Fibroblast of lung (primary cell): ENCODE measurements around the gene TUBGCP6. TPM values are rescaled to one million over a fixed set of nuclear protein-coding genes. Genes with fewer than 3 reads are reported as not detected.

Experiments used
- DNase-seq, 2 donors: peaks; one replicate each; pipeline versions ENCODE4 v3.0.0 to v3.0.0-alpha.2; 2010; ENCODE audit warnings: low read depth in 2 of 2
- H2AFZ ChIP-seq: 2 replicates; pipeline ENCODE4 v1.5.1; 2012; ENCODE audit warnings: low read length, control low read depth, inconsistent platforms
- H3K27ac ChIP-seq: 2 replicates; pipeline ENCODE4 v1.5.1; 2011; ENCODE audit warnings: low read length, control low read depth; ENCODE audit not compliant: insufficient read depth
- H3K27me3 ChIP-seq: 2 replicates; pipeline ENCODE4 v1.5.1; 2011; ENCODE audit warnings: mild to moderate bottlenecking, low read length; ENCODE audit not compliant: control insufficient read depth, insufficient read depth
- H3K36me3 ChIP-seq: 2 replicates; pipeline ENCODE4 v1.5.1; 2011; ENCODE audit warnings: low read length; ENCODE audit not compliant: control insufficient read depth, insufficient read depth
- H3K4me1 ChIP-seq: 2 replicates; pipeline ENCODE4 v1.5.1; 2011; ENCODE audit warnings: low read length; ENCODE audit not compliant: control insufficient read depth, insufficient read depth; ENCODE audit errors: extremely low read depth
- H3K4me2 ChIP-seq: 2 replicates; pipeline ENCODE4 v1.5.1; 2011; ENCODE audit warnings: low read length, control low read depth; ENCODE audit not compliant: insufficient read depth; ENCODE audit errors: extremely low read depth
- H3K4me3 ChIP-seq, 4 experiments: fragments of 200-600 bp in 1 of 4; sonication (generic) in 1 of 4; replicated peaks in 1 of 4; 2 replicates each; pipeline ENCODE4 v1.5.1; 2011 to 2016; ENCODE audit warnings: low read length in 4 of 4, low read depth in 3 of 4, mild to moderate bottlenecking in 3 of 4, control low read depth in 2 of 4, inconsistent platforms in 1 of 4, mixed read lengths in 1 of 4; ENCODE audit not compliant: insufficient read depth in 1 of 4; ENCODE audit errors: control extremely low read depth in 1 of 4
- H3K79me2 ChIP-seq: 2 replicates; pipeline ENCODE4 v1.5.1; 2012; ENCODE audit warnings: mild to moderate bottlenecking, low read length, inconsistent platforms; ENCODE audit not compliant: control insufficient read depth, insufficient read depth
- H3K9ac ChIP-seq: 2 replicates; pipeline ENCODE4 v1.5.1; 2011; ENCODE audit warnings: mild to moderate bottlenecking, low read length, control low read depth; ENCODE audit not compliant: insufficient read depth
- H3K9me3 ChIP-seq: 2 replicates; pipeline ENCODE4 v1.5.1; 2012; ENCODE audit warnings: low read depth, low read length; ENCODE audit not compliant: control insufficient read depth, insufficient read depth
- H4K20me1 ChIP-seq: 2 replicates; pipeline ENCODE4 v1.5.1; 2011; ENCODE audit warnings: low read length; ENCODE audit not compliant: control insufficient read depth, insufficient read depth; ENCODE audit errors: extremely low read depth
- CTCF ChIP-seq, 2 donors: IDR thresholded peaks in 1 of 2; conservative IDR thresholded peaks in 1 of 2; 1 replicate in 1 of 2; 2 replicates in 1 of 2; pipeline ENCODE4 v1.5.1; 2011 to 2012; ENCODE audit warnings: low read length in 2 of 2, control low read depth in 1 of 2, inconsistent platforms in 1 of 2, low read depth in 1 of 2, mild to moderate bottlenecking in 1 of 2
- EZH2 ChIP-seq: IDR thresholded peaks from 2 replicates; pipeline ENCODE4 v1.5.1; 2012; ENCODE audit warnings: low read length, control low read depth, mild to moderate bottlenecking; ENCODE audit errors: missing control alignments
- polyA plus RNA-seq, 2 donors: library from polyadenylated mRNA; depleted of rRNA in 1 of 2; stranded (reverse) in 1 of 2; unstranded in 1 of 2; fragments of >200 nt; gene quantifications; 2 replicates each; pipeline ENCODE4 v1.2.1, GENCODE V29; 2011 to 2012; ENCODE audit warnings: missing spikeins in 1 of 2
- total RNA-seq: library from RNA; depleted of rRNA; stranded (reverse); fragments of >200 nt; gene quantifications from 2 replicates; pipeline ENCODE4 v1.2.1, GENCODE V29; 2014

TUBGCP6 gene
- total and polyA plus RNA-seq, 2 donors (not counting 1 experiment from before 2014, with no cell fraction given): 6.7 to 23.8 TPM

- DNase-seq: peak; percentile 52 to 82
- Histone ChIP-seq H3K9ac (peak overlapping the region; percentile 58), H3K4me3 (peak overlapping the region in 2 of 4 experiments; percentile 22 to 39), H3K27me3 (no peaks in the 10 kb centered on the region), H2AFZ (no peak overlapping the region), H3K36me3 (peaks cover 31% of the 10 kb centered on the region), H3K4me1 (peaks cover 29% of the 10 kb centered on the region), H4K20me1 (no peaks in the 10 kb centered on the region), H3K79me2 (peaks cover 93% of the 10 kb centered on the region), H3K4me2 (peak overlapping the region; percentile 64), H3K27ac (peak overlapping the region; percentile 84), H3K9me3 (no peaks in the 10 kb centered on the region)
- no peak for TF ChIP-seq CTCF (conservative IDR thresholded peaks at IDR 0.05 in 1 of 2, IDR thresholded peaks at IDR 0.05 in 1 of 2; ENCODE audit: low read depth in 1 of 2, low read length in 2 of 2)
- no peak for TF ChIP-seq EZH2
Measured at GRCh38 chr22:50293441-50294318, 48.9 kb upstream of the TUBGCP6 start.

GRCh38 chr22:50292643-50293440, 48.0 kb upstream of the TUBGCP6 start:
- Histone ChIP-seq H3K36me3 (peaks cover 38% of the 10 kb centered on the region), H3K4me3 (peak overlapping the region in 1 of 4 experiments; percentile 39), H3K79me2 (peaks cover 93% of the 10 kb centered on the region), H2AFZ (no peak overlapping the region), H3K9ac (no peak overlapping the region), H3K27ac (peak overlapping the region; percentile 50), H3K4me1 (peaks cover 29% of the 10 kb centered on the region), H3K4me2 (peak overlapping the region; percentile 61), H3K9me3 (no peaks in the 10 kb centered on the region), H3K27me3 (no peaks in the 10 kb centered on the region), H4K20me1 (no peaks in the 10 kb centered on the region)
- TF ChIP-seq EZH2 (no peak), CTCF (conservative IDR thresholded peaks at IDR 0.05 in 1 of 2, IDR thresholded peaks at IDR 0.05 in 1 of 2; ENCODE audit: low read depth in 1 of 2, low read length in 2 of 2) (no peak)
- DNase-seq: no peak
